Measurements from ENCODE around the gene PRDM16. TPM values are rescaled to one million over a fixed set of nuclear protein-coding genes. Genes with fewer than 3 reads are reported as not detected.

The PRDM16 gene
- total and polyA plus RNA-seq, 2 experiments from 2014 or later, result 0.14 to 0.16 TPM

- Histone ChIP-seq H3K27me3 (ENCODE audit: insufficient read depth) (no peaks in the 10 kb centered on the region), H3K4me2 (no peak overlapping the region), H3K36me3 (ENCODE audit: insufficient read depth) (no peaks in the 10 kb centered on the region), H3K4me1 (ENCODE audit: insufficient read depth) (no peaks in the 10 kb centered on the region), H3K27ac (ENCODE audit: low read depth) (no peak overlapping the region), H2AFZ (no peak overlapping the region), H3K79me2 (replicated peaks; ENCODE audit: insufficient read depth) (no peaks in the 10 kb centered on the region), H3K9me2 (ENCODE audit: insufficient read depth) (no peaks in the 10 kb centered on the region), H3K4me3 (no peak overlapping the region), H4K20me1 (replicated peaks; ENCODE audit: insufficient read depth) (no peaks in the 10 kb centered on the region), H3F3A (replicated peaks; ENCODE audit: low read depth) (no peaks in the 10 kb centered on the region)
- TF ChIP-seq EZH2phosphoT487 (IDR thresholded peaks at IDR 0.05; ENCODE audit: unreplicated experiment), result no peak
- Mint-ChIP-seq H3K27me3 (ENCODE audit: insufficient read depth, low read depth, poor library complexity) (peaks cover 10% of the 10 kb centered on the region), H3K4me3 (no peak overlapping the region), H3K9me3 (no peaks in the 10 kb centered on the region), H3K4me1 (peaks cover 10% of the 10 kb centered on the region), H3K36me3 (ENCODE audit: low read depth) (no peaks in the 10 kb centered on the region), H3K27ac (no peak overlapping the region)
- DNase-seq (ENCODE audit: low spot score), result no peak
- ATAC-seq, result no peak
Measured at GRCh38 chr1:3442901-3443300, 373.9 kb downstream of the PRDM16 start.

DNA sequence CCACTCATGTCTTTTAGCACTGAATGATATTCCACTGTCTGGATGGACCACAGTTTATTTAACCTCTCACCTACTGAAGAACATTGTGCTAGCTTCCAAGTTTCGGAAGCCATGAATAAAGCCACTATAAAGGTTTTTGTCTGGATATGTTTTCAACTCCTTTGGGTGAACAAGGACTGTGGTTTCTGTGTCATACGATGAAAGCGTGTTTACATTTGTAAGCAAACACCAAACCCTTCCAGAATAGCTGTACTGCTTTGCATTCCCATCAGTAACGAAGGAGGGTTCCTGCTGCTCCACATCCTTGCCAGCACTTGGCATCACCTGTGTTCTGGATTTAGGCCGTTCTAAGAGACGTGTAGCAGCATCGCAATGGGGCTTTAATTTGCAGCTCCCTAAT, 374.8 kb downstream of the PRDM16 start:
- H3K79me2 ChIP-seq (replicated peaks; ENCODE audit: insufficient read depth), result no peaks in the 10 kb centered on the region
- no peak overlapping the region for H3K4me3 ChIP-seq
- H3K27ac ChIP-seq (ENCODE audit: low read depth), result no peak overlapping the region
- Mint-ChIP-seq H3K27ac (no peak overlapping the region), H3K36me3 (ENCODE audit: low read depth) (no peaks in the 10 kb centered on the region), H3K4me1 (peaks cover 10% of the 10 kb centered on the region), H3K4me3 (no peak overlapping the region), H3K27me3 (ENCODE audit: insufficient read depth, low read depth, poor library complexity) (peaks cover 10% of the 10 kb centered on the region), H3K9me3 (no peaks in the 10 kb centered on the region)
- ATAC-seq (no peak), DNase-seq (ENCODE audit: low spot score) (no peak)
- H3F3A ChIP-seq (replicated peaks; ENCODE audit: low read depth), result no peaks in the 10 kb centered on the region
- H3K4me2 ChIP-seq, result no peak overlapping the region
- H3K4me1 ChIP-seq (ENCODE audit: insufficient read depth), result no peaks in the 10 kb centered on the region
- no peaks in the 10 kb centered on the region for H3K9me2 ChIP-seq (ENCODE audit: insufficient read depth)
- no peaks in the 10 kb centered on the region for H3K36me3 ChIP-seq (ENCODE audit: insufficient read depth)
- no peaks in the 10 kb centered on the region for H3K27me3 ChIP-seq (ENCODE audit: insufficient read depth)
- TF ChIP-seq, protein P1, sequence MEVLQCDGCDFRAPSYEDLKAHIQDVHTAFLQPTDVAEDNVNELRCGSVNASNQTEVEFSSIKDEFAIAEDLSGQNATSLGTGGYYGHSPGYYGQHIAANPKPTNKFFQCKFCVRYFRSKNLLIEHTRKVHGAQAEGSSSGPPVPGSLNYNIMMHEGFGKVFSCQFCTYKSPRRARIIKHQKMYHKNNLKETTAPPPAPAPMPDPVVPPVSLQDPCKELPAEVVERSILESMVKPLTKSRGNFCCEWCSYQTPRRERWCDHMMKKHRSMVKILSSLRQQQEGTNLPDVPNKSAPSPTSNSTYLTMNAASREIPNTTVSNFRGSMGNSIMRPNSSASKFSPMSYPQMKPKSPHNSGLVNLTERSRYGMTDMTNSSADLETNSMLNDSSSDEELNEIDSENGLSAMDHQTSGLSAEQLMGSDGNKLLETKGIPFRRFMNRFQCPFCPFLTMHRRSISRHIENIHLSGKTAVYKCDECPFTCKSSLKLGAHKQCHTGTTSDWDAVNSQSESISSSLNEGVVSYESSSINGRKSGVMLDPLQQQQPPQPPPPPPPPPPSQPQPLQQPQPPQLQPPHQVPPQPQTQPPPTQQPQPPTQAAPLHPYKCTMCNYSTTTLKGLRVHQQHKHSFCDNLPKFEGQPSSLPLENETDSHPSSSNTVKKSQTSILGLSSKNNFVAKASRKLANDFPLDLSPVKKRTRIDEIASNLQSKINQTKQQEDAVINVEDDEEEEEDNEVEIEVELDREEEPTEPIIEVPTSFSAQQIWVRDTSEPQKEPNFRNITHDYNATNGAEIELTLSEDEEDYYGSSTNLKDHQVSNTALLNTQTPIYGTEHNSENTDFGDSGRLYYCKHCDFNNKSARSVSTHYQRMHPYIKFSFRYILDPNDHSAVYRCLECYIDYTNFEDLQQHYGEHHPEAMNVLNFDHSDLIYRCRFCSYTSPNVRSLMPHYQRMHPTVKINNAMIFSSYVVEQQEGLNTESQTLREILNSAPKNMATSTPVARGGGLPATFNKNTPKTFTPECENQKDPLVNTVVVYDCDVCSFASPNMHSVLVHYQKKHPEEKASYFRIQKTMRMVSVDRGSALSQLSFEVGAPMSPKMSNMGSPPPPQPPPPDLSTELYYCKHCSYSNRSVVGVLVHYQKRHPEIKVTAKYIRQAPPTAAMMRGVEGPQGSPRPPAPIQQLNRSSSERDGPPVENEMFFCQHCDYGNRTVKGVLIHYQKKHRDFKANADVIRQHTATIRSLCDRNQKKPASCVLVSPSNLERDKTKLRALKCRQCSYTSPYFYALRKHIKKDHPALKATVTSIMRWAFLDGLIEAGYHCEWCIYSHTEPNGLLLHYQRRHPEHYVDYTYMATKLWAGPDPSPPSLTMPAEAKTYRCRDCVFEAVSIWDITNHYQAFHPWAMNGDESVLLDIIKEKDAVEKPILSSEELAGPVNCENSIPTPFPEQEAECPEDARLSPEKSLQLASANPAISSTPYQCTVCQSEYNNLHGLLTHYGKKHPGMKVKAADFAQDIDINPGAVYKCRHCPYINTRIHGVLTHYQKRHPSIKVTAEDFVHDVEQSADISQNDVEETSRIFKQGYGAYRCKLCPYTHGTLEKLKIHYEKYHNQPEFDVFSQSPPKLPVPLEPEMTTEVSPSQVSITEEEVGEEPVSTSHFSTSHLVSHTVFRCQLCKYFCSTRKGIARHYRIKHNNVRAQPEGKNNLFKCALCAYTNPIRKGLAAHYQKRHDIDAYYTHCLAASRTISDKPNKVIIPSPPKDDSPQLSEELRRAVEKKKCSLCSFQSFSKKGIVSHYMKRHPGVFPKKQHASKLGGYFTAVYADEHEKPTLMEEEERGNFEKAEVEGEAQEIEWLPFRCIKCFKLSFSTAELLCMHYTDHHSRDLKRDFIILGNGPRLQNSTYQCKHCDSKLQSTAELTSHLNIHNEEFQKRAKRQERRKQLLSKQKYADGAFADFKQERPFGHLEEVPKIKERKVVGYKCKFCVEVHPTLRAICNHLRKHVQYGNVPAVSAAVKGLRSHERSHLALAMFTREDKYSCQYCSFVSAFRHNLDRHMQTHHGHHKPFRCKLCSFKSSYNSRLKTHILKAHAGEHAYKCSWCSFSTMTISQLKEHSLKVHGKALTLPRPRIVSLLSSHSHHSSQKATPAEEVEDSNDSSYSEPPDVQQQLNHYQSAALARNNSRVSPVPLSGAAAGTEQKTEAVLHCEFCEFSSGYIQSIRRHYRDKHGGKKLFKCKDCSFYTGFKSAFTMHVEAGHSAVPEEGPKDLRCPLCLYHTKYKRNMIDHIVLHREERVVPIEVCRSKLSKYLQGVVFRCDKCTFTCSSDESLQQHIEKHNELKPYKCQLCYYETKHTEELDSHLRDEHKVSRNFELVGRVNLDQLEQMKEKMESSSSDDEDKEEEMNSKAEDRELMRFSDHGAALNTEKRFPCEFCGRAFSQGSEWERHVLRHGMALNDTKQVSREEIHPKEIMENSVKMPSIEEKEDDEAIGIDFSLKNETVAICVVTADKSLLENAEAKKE (CRISPR knock-in tag; IDR thresholded peaks at IDR 0.05), result no peak
- TF ChIP-seq, protein P2, sequence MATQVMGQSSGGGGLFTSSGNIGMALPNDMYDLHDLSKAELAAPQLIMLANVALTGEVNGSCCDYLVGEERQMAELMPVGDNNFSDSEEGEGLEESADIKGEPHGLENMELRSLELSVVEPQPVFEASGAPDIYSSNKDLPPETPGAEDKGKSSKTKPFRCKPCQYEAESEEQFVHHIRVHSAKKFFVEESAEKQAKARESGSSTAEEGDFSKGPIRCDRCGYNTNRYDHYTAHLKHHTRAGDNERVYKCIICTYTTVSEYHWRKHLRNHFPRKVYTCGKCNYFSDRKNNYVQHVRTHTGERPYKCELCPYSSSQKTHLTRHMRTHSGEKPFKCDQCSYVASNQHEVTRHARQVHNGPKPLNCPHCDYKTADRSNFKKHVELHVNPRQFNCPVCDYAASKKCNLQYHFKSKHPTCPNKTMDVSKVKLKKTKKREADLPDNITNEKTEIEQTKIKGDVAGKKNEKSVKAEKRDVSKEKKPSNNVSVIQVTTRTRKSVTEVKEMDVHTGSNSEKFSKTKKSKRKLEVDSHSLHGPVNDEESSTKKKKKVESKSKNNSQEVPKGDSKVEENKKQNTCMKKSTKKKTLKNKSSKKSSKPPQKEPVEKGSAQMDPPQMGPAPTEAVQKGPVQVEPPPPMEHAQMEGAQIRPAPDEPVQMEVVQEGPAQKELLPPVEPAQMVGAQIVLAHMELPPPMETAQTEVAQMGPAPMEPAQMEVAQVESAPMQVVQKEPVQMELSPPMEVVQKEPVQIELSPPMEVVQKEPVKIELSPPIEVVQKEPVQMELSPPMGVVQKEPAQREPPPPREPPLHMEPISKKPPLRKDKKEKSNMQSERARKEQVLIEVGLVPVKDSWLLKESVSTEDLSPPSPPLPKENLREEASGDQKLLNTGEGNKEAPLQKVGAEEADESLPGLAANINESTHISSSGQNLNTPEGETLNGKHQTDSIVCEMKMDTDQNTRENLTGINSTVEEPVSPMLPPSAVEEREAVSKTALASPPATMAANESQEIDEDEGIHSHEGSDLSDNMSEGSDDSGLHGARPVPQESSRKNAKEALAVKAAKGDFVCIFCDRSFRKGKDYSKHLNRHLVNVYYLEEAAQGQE (IDR thresholded peaks at IDR 0.05; ENCODE audit: unreplicated experiment), result no peak
- TF ChIP-seq ETS1 (IDR thresholded peaks at IDR 0.05), result no peak
- TF ChIP-seq POLR2AphosphoS5 (IDR thresholded peaks at IDR 0.05; ENCODE audit: low read depth), result no peak
- TF ChIP-seq EZH2phosphoT487 (IDR thresholded peaks at IDR 0.05; ENCODE audit: unreplicated experiment), result no peak
- no peak for TF ChIP-seq ZNF114 (CRISPR knock-in tag; IDR thresholded peaks at IDR 0.05)
- TF ChIP-seq EZH2 (IDR thresholded peaks at IDR 0.05; ENCODE audit: low read depth, unreplicated experiment), result no peak
- TF ChIP-seq JUNB (IDR thresholded peaks at IDR 0.05; ENCODE audit: unreplicated experiment), result no peak
- TF ChIP-seq ZNF331 (CRISPR knock-in tag; IDR thresholded peaks at IDR 0.05; ENCODE audit: low read depth), result no peak
- no peaks in the 10 kb centered on the region for H4K20me1 ChIP-seq (replicated peaks; ENCODE audit: insufficient read depth)
- no peak overlapping the region for H2AFZ ChIP-seq

Measured in GM23338 (cell line).